Endothelial cell of umbilical vein (primary cell): Measurements from ENCODE around the gene USP43. TPM values are rescaled to one million over a fixed set of nuclear protein-coding genes. Genes with fewer than 3 reads are reported as not detected.

Experiments
- BruUV-seq: library from RNA; stranded (reverse); fragments of 400-500 nt; replicated peaks from 2 replicates; lab custom pipeline; 2021; lab: Mats Ljungman, UMichigan
- CTCF ChIA-PET: fragments of 300-600, 350-600 bp; sonication (Branson Sonifier 250); formaldehyde crosslinking; loops from one replicate; lab custom pipeline; 2021; ENCODE audit warnings: antibody characterized with exemption, inconsistent platforms; lab: Charles Lee
- POLR2A ChIA-PET: fragments of 300-600, 350-600 bp; sonication (Branson Sonifier 250); formaldehyde crosslinking; loops from one replicate; lab custom pipeline; 2021; ENCODE audit warnings: antibody characterized with exemption, inconsistent platforms; lab: Charles Lee
- DNase-seq: peaks from one replicate; pipeline ENCODE4 v3.0.0-alpha.2; 2011; ENCODE audit warnings: low read depth, low spot score
- FAIRE-seq: peaks from 2 replicates; lab custom pipeline; 2011; peaks lifted over from hg19 to GRCh38; lab: Jason Lieb, UNC
- H2AFZ ChIP-seq: 2 replicates; pipeline ENCODE4 v1.6.0; 2012; ENCODE audit warnings: low read depth, low read length, control low read depth, inconsistent platforms
- H3K27ac ChIP-seq: 2 replicates; pipeline ENCODE4 v1.5.1; 2011; ENCODE audit warnings: low read depth, mild to moderate bottlenecking, control low read depth, low read length, moderate library complexity; ENCODE audit not compliant: insufficient read depth
- H3K27me3 ChIP-seq, 2 experiments: 2 replicates each; pipeline versions ENCODE4 v1.6.0 to v1.6.1; 2011; ENCODE audit warnings: low read length in 2 of 2, mixed read lengths in 1 of 2; ENCODE audit not compliant: control insufficient read depth in 2 of 2, insufficient read depth in 2 of 2
- H3K36me3 ChIP-seq, 2 experiments: 2 replicates in 1 of 2; 3 replicates in 1 of 2; pipeline ENCODE4 v1.5.1; 2011; ENCODE audit warnings: low read length in 2 of 2, mild to moderate bottlenecking in 1 of 2, moderate library complexity in 1 of 2; ENCODE audit not compliant: control insufficient read depth in 2 of 2, insufficient read depth in 2 of 2; ENCODE audit errors: extremely low read depth in 1 of 2
- H3K4me1 ChIP-seq: 3 replicates; pipeline ENCODE4 v1.5.1; 2011; ENCODE audit warnings: mild to moderate bottlenecking, low read length; ENCODE audit not compliant: control insufficient read depth, insufficient read depth; ENCODE audit errors: extremely low read depth
- H3K4me2 ChIP-seq: 2 replicates; pipeline ENCODE4 v1.6.1; 2011; ENCODE audit warnings: low read length, control low read depth, mixed read lengths; ENCODE audit not compliant: insufficient read depth
- H3K4me3 ChIP-seq, 3 experiments: fragments of 200-600 bp in 1 of 3; sonication (generic), shearing (Covaris generic) in 1 of 3; replicated peaks in 1 of 3; 2 replicates each; pipeline ENCODE4 v1.5.1; 2011 to 2016; ENCODE audit warnings: control low read depth in 3 of 3, low read length in 3 of 3, mild to moderate bottlenecking in 2 of 3, inconsistent platforms in 1 of 3, low read depth in 1 of 3, moderate library complexity in 1 of 3; ENCODE audit not compliant: insufficient read depth in 1 of 3
- H3K79me2 ChIP-seq: 2 replicates; pipeline ENCODE4 v1.6.0; 2012; ENCODE audit warnings: low read length, inconsistent platforms; ENCODE audit not compliant: control insufficient read depth, insufficient read depth
- H3K9ac ChIP-seq: replicated peaks from 2 replicates; pipeline ENCODE3; 2011; ENCODE audit warnings: low read length, control low read depth; ENCODE audit not compliant: insufficient read depth; ENCODE audit errors: extremely low read depth
- H3K9me1 ChIP-seq: replicated peaks from 3 replicates; pipeline ENCODE4 v1.6.0; 2011; ENCODE audit warnings: mild to moderate bottlenecking, low read length; ENCODE audit not compliant: control insufficient read depth, insufficient read depth; ENCODE audit errors: extremely low read depth
- H3K9me3 ChIP-seq: replicated peaks from 2 replicates; pipeline ENCODE4 v1.5.1; 2012; ENCODE audit warnings: low read length, inconsistent platforms; ENCODE audit not compliant: control insufficient read depth, insufficient read depth
- H4K20me1 ChIP-seq: replicated peaks from 2 replicates; pipeline ENCODE3; 2011; ENCODE audit warnings: mild to moderate bottlenecking, low read length; ENCODE audit not compliant: control insufficient read depth, insufficient read depth; ENCODE audit errors: extremely low read depth
- CTCF ChIP-seq, 2 donors: IDR thresholded peaks; 1 replicate in 1 of 2; 2 replicates in 1 of 2; pipeline ENCODE4 v1.5.1; 2011; ENCODE audit warnings: low read length in 2 of 2, mild to moderate bottlenecking in 2 of 2, moderate library complexity in 2 of 2, control low read depth in 1 of 2, inconsistent platforms in 1 of 2, low read depth in 1 of 2; ENCODE audit not compliant: insufficient read depth in 1 of 2; ENCODE audit errors: extremely low read depth in 1 of 2
- EZH2 ChIP-seq: IDR thresholded peaks from 2 replicates; pipeline ENCODE4 v1.6.1; 2012; ENCODE audit warnings: borderline replicate concordance, low read depth, mild to moderate bottlenecking, moderate library complexity, low read length, inconsistent platforms; ENCODE audit not compliant: severe bottlenecking
- FOS ChIP-seq: IDR thresholded peaks from 2 replicates; pipeline ENCODE4 v1.6.1; 2011; ENCODE audit warnings: mild to moderate bottlenecking, low read length, moderate library complexity, borderline replicate concordance; ENCODE audit not compliant: insufficient read depth
- GATA2 ChIP-seq: IDR thresholded peaks from 2 replicates; pipeline ENCODE4 v1.7.0; 2011; ENCODE audit warnings: low read depth, mild to moderate bottlenecking, moderate library complexity, mixed read lengths, low read length; ENCODE audit not compliant: insufficient read length, insufficient read depth
- JUN ChIP-seq: IDR thresholded peaks from 2 replicates; pipeline ENCODE4 v1.6.1; 2011; ENCODE audit warnings: borderline replicate concordance, low read depth; ENCODE audit not compliant: insufficient read length, insufficient read depth
- MAX ChIP-seq: IDR thresholded peaks from 2 replicates; pipeline ENCODE4 v1.6.1; 2011; ENCODE audit not compliant: insufficient read depth, insufficient read length
- MYC ChIP-seq: IDR thresholded peaks from one replicate; pipeline ENCODE4 v1.6.1; 2011; ENCODE audit warnings: mild to moderate bottlenecking, low read depth, low read length
- POLR2A ChIP-seq: IDR thresholded peaks from 2 replicates; pipeline ENCODE4 v1.6.1; 2012; ENCODE audit warnings: low read depth, mild to moderate bottlenecking, control low read depth, low read length
- POLR2AphosphoS5 ChIP-seq: IDR thresholded peaks from 2 replicates; pipeline ENCODE4 v1.6.1; 2012; ENCODE audit warnings: low read depth, mild to moderate bottlenecking, control low read depth, low read length, moderate library complexity; ENCODE audit not compliant: insufficient read depth
- dilution Hi-C: fragments of 300-500 bp; cut with MboI; formaldehyde crosslinking; loops from one replicate; pipeline ENCODE4 v1.15.0; 2019; ENCODE audit warnings: low sequenced_read_pairs; ENCODE audit not compliant: extremely low pct_ligation_motif_present
- intact Hi-C: fragments of 100-400 bp; cut with micrococcal nuclease; formaldehyde crosslinking; loops from one replicate; pipeline ENCODE4 v1.10.0; 2022
- polyA plus RNA-seq, 4 experiments: library from polyadenylated mRNA; depleted of rRNA in 3 of 4; stranded (reverse) in 3 of 4; unstranded in 1 of 4; fragments of >200 nt; gene quantifications; 2 replicates each; pipeline versions ENCODE4 v1.2.1 to v1.2.3, GENCODE V29; 2011 to 2012; ENCODE audit warnings: missing spikeins in 1 of 4
- total RNA-seq: library from RNA; stranded (reverse); gene quantifications from 2 replicates; pipeline ENCODE4 v1.2.3, GENCODE V29; 2021

Gene USP43
- total and polyA plus RNA-seq, 2 donors (not counting 3 experiments of a cell fraction or from before 2014, with no cell fraction given) = 0.01 TPM; not detected in 1

GRCh38 chr17:9715503-9716016 is 70.2 kb downstream of the USP43 start:
- H3K9ac ChIP-seq = no peak overlapping the region
- no peaks in the 10 kb centered on the region for H3K27me3 ChIP-seq
- no peak for DNase-seq
- H3K4me2 ChIP-seq = no peak overlapping the region
- H2AFZ ChIP-seq = no peak overlapping the region
- no peaks in the 10 kb centered on the region for H4K20me1 ChIP-seq
- no peaks in the 10 kb centered on the region for H3K36me3 ChIP-seq
- CTCF ChIA-PET = no interaction called here
- no peaks in the 10 kb centered on the region for H3K79me2 ChIP-seq
- intact Hi-C loops (no loop called here), dilution Hi-C loops (no loop called here)
- H3K4me3 ChIP-seq = no peak overlapping the region
- no peak overlapping the region for H3K27ac ChIP-seq
- POLR2A ChIA-PET = no interaction called here
- no peak for TF ChIP-seq MYC
- TF ChIP-seq GATA2 = no peak
- TF ChIP-seq FOS = no peak
- no peak for TF ChIP-seq CTCF (IDR thresholded peaks at IDR 0.05; ENCODE audit: extremely low read depth in 1 of 2, insufficient read depth in 1 of 2, low read depth in 1 of 2, low read length in 2 of 2)
- no peak for TF ChIP-seq POLR2A
- no peak for TF ChIP-seq POLR2AphosphoS5
- TF ChIP-seq JUN = no peak
- TF ChIP-seq MAX = no peak
- TF ChIP-seq EZH2 = no peak
- H3K9me3 ChIP-seq = no peaks in the 10 kb centered on the region
- no TSS peak for BruUV-seq
- no peaks in the 10 kb centered on the region for H3K9me1 ChIP-seq
- no peaks in the 10 kb centered on the region for H3K4me1 ChIP-seq
- FAIRE-seq = no peak
